Loucy (cell line): Measurements from ENCODE around the gene ADGRD1.

Source experiments
- H2AFZ ChIP-seq: fragments of 200-600 bp; sonication (generic); 2 replicates; pipeline ENCODE4 v1.6.0; 2016; ENCODE audit warnings: antibody characterized with exemption, mild to moderate bottlenecking, low read length, moderate library complexity
- H3F3A ChIP-seq: fragments of 200-600 bp; 2 replicates; pipeline ENCODE4 v1.6.0; 2016; ENCODE audit warnings: antibody characterized with exemption, low read depth, mild to moderate bottlenecking
- H3K27me3 ChIP-seq: fragments of 200-600 bp; sonication (generic); 2 replicates; pipeline ENCODE4 v1.6.1; 2014; ENCODE audit warnings: low read length, mild to moderate bottlenecking; ENCODE audit not compliant: insufficient read depth, poor library complexity, severe bottlenecking
- H3K36me3 ChIP-seq: fragments of 200-600 bp; sonication (generic); 2 replicates; pipeline ENCODE4 v1.6.1; 2016; ENCODE audit warnings: low read length; ENCODE audit not compliant: insufficient read depth
- H3K4me1 ChIP-seq: fragments of 200-600 bp; sonication (generic); 2 replicates; pipeline ENCODE4 v1.5.1; 2014; ENCODE audit warnings: low read length, mild to moderate bottlenecking; ENCODE audit not compliant: insufficient read depth, poor library complexity, severe bottlenecking
- H3K4me2 ChIP-seq: fragments of 200-600 bp; sonication (generic); 2 replicates; pipeline ENCODE4 v1.6.0; 2014; ENCODE audit warnings: antibody characterized with exemption, low read length, low read depth, mild to moderate bottlenecking; ENCODE audit not compliant: poor library complexity, severe bottlenecking
- H3K4me3 ChIP-seq: fragments of 200-600 bp; sonication (generic); 2 replicates; pipeline ENCODE4 v1.5.1; 2014; ENCODE audit warnings: low read length, mild to moderate bottlenecking, mixed read lengths; ENCODE audit not compliant: poor library complexity, severe bottlenecking
- H3K79me2 ChIP-seq: fragments of 200-600 bp; sonication (generic); 2 replicates; pipeline ENCODE4 v1.6.1; 2014; ENCODE audit warnings: low read length; ENCODE audit not compliant: insufficient read depth
- H3K9ac ChIP-seq: fragments of 200-600 bp; sonication (generic); 2 replicates; pipeline ENCODE4 v1.6.0; 2014; ENCODE audit warnings: mild to moderate bottlenecking, low read depth, low read length, moderate library complexity; ENCODE audit not compliant: poor library complexity, severe bottlenecking
- H3K9me2 ChIP-seq: fragments of 200-600 bp; sonication (generic); replicated peaks from 2 replicates; pipeline ENCODE4 v1.6.1; 2016; ENCODE audit warnings: low read depth, low read length, mixed read lengths
- H3K9me3 ChIP-seq: fragments of 200-600 bp; sonication (generic); 2 replicates; pipeline ENCODE4 v1.6.1; 2014; ENCODE audit warnings: mild to moderate bottlenecking, antibody characterized with exemption, low read length, low read depth; ENCODE audit not compliant: insufficient read depth
- H4K20me1 ChIP-seq: fragments of 200-600 bp; sonication (generic); 2 replicates; pipeline ENCODE4 v1.6.0; 2014; ENCODE audit warnings: antibody characterized with exemption, low read length, mild to moderate bottlenecking; ENCODE audit not compliant: insufficient read depth, poor library complexity, severe bottlenecking
- EZH2phosphoT487 ChIP-seq: fragments of 200-600 bp; IDR thresholded peaks from 2 replicates; pipeline ENCODE4 v1.6.1; 2018; ENCODE audit warnings: antibody characterized with exemption, mild to moderate bottlenecking, moderate library complexity, borderline replicate concordance
- TF ChIP-seq, protein P1 (sequence below): fragments of 200-600 bp; sonication (generic); conservative IDR thresholded peaks from 2 replicates; pipeline ENCODE4 v1.5.1; 2014; ENCODE audit warnings: mild to moderate bottlenecking, antibody characterized with exemption, low read length

The ADGRD1 gene

DNA sequence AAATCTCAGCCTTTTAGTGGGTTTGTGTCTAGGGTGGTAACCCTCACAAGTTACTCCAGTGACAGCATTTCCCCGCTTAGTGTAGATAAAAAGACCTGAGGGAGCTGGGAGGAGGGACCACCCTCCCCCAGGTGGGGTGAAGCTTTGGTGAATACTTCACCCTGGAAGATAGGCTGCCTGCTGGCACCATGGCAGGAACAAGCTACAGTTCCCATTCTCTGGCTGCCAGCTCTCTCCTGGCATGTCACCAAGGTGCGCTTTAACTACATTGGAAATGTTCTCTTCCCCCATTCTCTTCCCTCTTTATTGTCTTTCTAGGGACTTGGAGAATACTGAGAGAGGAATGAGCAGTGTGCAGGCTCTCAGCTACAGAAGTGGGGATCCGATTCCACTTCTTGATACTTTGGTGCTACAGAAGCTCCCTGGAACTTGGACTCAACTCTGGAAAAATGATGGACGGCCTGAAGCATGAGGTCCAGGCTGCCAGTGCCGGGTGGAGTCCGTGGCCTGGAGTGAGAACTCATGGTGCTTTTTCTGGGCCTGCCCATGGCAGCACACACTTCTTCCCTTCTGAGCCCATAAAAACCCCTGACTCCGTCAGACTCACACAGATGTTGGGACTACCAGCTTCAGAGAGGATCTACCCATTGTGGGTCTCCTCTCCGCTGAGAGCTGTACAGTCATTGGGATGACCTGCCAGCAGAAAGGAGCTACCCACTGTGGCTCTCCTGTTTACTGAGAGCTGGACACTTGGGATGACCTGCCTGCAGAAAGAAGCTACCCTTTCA is 198.0 kb downstream of the ADGRD1 start:
- H3K27me3 ChIP-seq = no peaks in the 10 kb centered on the region
- no peaks in the 10 kb centered on the region for H3K9me3 ChIP-seq
- no peaks in the 10 kb centered on the region for H3F3A ChIP-seq
- no peaks in the 10 kb centered on the region for H3K79me2 ChIP-seq
- no peak overlapping the region for H2AFZ ChIP-seq
- H3K9me2 ChIP-seq = no peaks in the 10 kb centered on the region
- TF ChIP-seq EZH2phosphoT487 = no peak
- TF ChIP-seq, protein P1, sequence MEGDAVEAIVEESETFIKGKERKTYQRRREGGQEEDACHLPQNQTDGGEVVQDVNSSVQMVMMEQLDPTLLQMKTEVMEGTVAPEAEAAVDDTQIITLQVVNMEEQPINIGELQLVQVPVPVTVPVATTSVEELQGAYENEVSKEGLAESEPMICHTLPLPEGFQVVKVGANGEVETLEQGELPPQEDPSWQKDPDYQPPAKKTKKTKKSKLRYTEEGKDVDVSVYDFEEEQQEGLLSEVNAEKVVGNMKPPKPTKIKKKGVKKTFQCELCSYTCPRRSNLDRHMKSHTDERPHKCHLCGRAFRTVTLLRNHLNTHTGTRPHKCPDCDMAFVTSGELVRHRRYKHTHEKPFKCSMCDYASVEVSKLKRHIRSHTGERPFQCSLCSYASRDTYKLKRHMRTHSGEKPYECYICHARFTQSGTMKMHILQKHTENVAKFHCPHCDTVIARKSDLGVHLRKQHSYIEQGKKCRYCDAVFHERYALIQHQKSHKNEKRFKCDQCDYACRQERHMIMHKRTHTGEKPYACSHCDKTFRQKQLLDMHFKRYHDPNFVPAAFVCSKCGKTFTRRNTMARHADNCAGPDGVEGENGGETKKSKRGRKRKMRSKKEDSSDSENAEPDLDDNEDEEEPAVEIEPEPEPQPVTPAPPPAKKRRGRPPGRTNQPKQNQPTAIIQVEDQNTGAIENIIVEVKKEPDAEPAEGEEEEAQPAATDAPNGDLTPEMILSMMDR = no peak
- no peaks in the 10 kb centered on the region for H4K20me1 ChIP-seq
- H3K4me3 ChIP-seq = no peak overlapping the region
- H3K36me3 ChIP-seq = no peaks in the 10 kb centered on the region
- H3K9ac ChIP-seq = no peak overlapping the region
- H3K4me1 ChIP-seq = no peaks in the 10 kb centered on the region
- no peak overlapping the region for H3K4me2 ChIP-seq

DNA sequence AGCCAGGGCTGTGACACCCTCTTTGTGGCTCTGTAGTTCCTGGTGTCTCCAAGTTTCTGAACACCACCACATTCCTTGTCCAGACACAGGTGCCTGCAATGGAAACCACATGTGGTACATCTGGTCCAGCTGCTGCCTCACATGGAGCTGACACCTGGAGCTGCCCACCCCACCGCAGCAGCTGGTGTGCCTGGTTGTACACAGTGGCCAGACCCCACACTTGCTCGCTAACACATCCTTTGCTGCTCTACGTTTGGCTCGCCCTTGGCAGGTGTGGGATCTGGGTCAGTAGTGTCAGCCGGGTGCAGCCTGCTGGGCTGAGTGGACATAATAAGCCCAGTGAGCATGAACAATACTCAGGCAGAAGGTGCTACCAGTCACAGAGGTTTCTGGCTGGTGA is 198.9 kb downstream of the ADGRD1 start:
- no peaks in the 10 kb centered on the region for H3K79me2 ChIP-seq
- H3K9me2 ChIP-seq = no peaks in the 10 kb centered on the region
- no peak overlapping the region for H3K9ac ChIP-seq
- H3K36me3 ChIP-seq = no peaks in the 10 kb centered on the region
- no peaks in the 10 kb centered on the region for H3K27me3 ChIP-seq
- no peaks in the 10 kb centered on the region for H3K4me1 ChIP-seq
- no peak overlapping the region for H3K4me3 ChIP-seq
- no peaks in the 10 kb centered on the region for H4K20me1 ChIP-seq
- H3K4me2 ChIP-seq = no peak overlapping the region
- H3F3A ChIP-seq = no peaks in the 10 kb centered on the region
- H2AFZ ChIP-seq = no peak overlapping the region
- H3K9me3 ChIP-seq = no peaks in the 10 kb centered on the region
- TF ChIP-seq EZH2phosphoT487 = no peak
- TF ChIP-seq, protein P1 = no peak

DNA sequence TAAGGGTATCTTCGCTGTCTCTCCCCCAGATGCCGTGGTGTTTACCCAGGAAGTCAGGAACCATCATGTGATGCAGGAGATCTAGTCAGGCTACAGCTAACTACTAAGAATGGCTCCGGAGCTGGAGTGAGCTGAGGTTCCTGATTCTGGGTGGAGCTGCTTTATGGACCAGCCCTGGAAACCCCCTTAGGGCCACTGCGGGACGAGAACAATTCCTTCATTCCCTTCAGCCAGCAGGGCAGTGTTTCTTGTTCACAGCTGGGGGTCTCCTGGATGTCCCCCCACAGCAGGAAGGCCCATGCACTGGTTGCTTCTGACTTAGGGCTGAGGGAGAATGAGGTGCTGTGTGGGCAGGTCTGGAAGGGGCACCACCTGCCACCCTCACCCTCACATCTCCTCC is 199.3 kb downstream of the ADGRD1 start:
- H4K20me1 ChIP-seq = no peaks in the 10 kb centered on the region
- H2AFZ ChIP-seq = no peak overlapping the region
- no peaks in the 10 kb centered on the region for H3F3A ChIP-seq
- no peak overlapping the region for H3K4me3 ChIP-seq
- no peaks in the 10 kb centered on the region for H3K9me2 ChIP-seq
- H3K4me1 ChIP-seq = no peaks in the 10 kb centered on the region
- no peaks in the 10 kb centered on the region for H3K36me3 ChIP-seq
- TF ChIP-seq EZH2phosphoT487 = no peak
- TF ChIP-seq, protein P1 = no peak
- H3K27me3 ChIP-seq = no peaks in the 10 kb centered on the region
- H3K79me2 ChIP-seq = no peaks in the 10 kb centered on the region
- no peak overlapping the region for H3K4me2 ChIP-seq
- H3K9ac ChIP-seq = no peak overlapping the region
- no peaks in the 10 kb centered on the region for H3K9me3 ChIP-seq
